SK-N-SH treated with all-trans-retinoic acid at 6 μM for 48 hours (cell line): Measurements from ENCODE around the gene ANXA11.
A peak's percentile ranks its signal among the peaks of the same experiment; 100 is the strongest.

Experiments used
- ATAC-seq: fragments of 200-7000 bp; cut with Tn5 transposase; 3 replicates; pipeline ENCODE4 v1.9.1; 2020; ENCODE audit warnings: mild to moderate bottlenecking, moderate library complexity
- ARNTL ChIP-seq: fragments of 450-650 bp; formaldehyde crosslinking; IDR thresholded peaks from 2 replicates; pipeline ENCODE4 v1.5.0; 2020; ENCODE audit warnings: low read depth, mild to moderate bottlenecking, moderate library complexity, borderline replicate concordance
- BACH2 ChIP-seq: fragments of 250-450 bp; sonication (Bioruptor Pico); IDR thresholded peaks from 2 replicates; pipeline ENCODE4 v1.9.0; 2021; ENCODE audit warnings: mild to moderate bottlenecking, borderline replicate concordance
- CSDC2 ChIP-seq: fragments of 250-450 bp; sonication (Bioruptor Pico); IDR thresholded peaks from 2 replicates; pipeline ENCODE4 v1.5.0; 2020; ENCODE audit warnings: mild to moderate bottlenecking, moderate library complexity
- CSRNP3 ChIP-seq: fragments of 250-450 bp; sonication (Bioruptor Pico); IDR thresholded peaks from 2 replicates; pipeline ENCODE4 v1.5.1; 2021; ENCODE audit warnings: mild to moderate bottlenecking, moderate library complexity
- ESRRG ChIP-seq: fragments of 250-450 bp; sonication (Bioruptor Pico); IDR thresholded peaks from 2 replicates; pipeline ENCODE4 v1.6.1; 2021; ENCODE audit warnings: mild to moderate bottlenecking
- GLIS3 ChIP-seq: fragments of 250-450 bp; sonication (Bioruptor Pico); IDR thresholded peaks from 2 replicates; pipeline ENCODE4 v1.5.0; 2020; ENCODE audit warnings: mild to moderate bottlenecking, moderate library complexity
- POU6F1 ChIP-seq: fragments of 250-450 bp; sonication (Bioruptor Pico); IDR thresholded peaks from 2 replicates; pipeline ENCODE4 v1.8.0; 2021; ENCODE audit warnings: low read depth, mild to moderate bottlenecking, moderate library complexity, borderline replicate concordance
- PPARA ChIP-seq: fragments of 250-450 bp; sonication (Bioruptor Pico); IDR thresholded peaks from 2 replicates; pipeline ENCODE4 v1.5.0; 2020; ENCODE audit warnings: mild to moderate bottlenecking, borderline replicate concordance
- RARB ChIP-seq: fragments of 250-450 bp; sonication (Bioruptor Pico); IDR thresholded peaks from 2 replicates; pipeline ENCODE4 v1.8.0; 2021; ENCODE audit warnings: mild to moderate bottlenecking, moderate library complexity
- SNAI2 ChIP-seq: fragments of 250-450 bp; sonication (Bioruptor Pico); IDR thresholded peaks from 2 replicates; pipeline ENCODE4 v1.5.0; 2020; ENCODE audit warnings: mild to moderate bottlenecking, moderate library complexity
- TCF4 ChIP-seq: fragments of 250-450 bp; sonication (Bioruptor Pico); IDR thresholded peaks from 2 replicates; pipeline ENCODE4 v1.8.0; 2021; ENCODE audit warnings: mild to moderate bottlenecking, moderate library complexity, borderline replicate concordance
- TOX ChIP-seq: fragments of 250-450 bp; sonication (Bioruptor Pico); IDR thresholded peaks from 2 replicates; pipeline ENCODE4 v1.8.0; 2021; ENCODE audit warnings: mild to moderate bottlenecking, moderate library complexity, borderline replicate concordance
- ZC3H10 ChIP-seq: fragments of 250-450 bp; sonication (Bioruptor Pico); IDR thresholded peaks from 2 replicates; pipeline ENCODE4 v1.5.1; 2021; ENCODE audit warnings: mild to moderate bottlenecking, moderate library complexity
- ZFP3 ChIP-seq: fragments of 250-450 bp; sonication (Bioruptor Pico); IDR thresholded peaks from 2 replicates; pipeline ENCODE4 v1.5.0; 2020; ENCODE audit warnings: mild to moderate bottlenecking, moderate library complexity
- ZFP30 ChIP-seq: fragments of 450-650 bp; formaldehyde crosslinking; IDR thresholded peaks from 2 replicates; pipeline ENCODE4 v1.5.0; 2022; ENCODE audit warnings: mild to moderate bottlenecking, moderate library complexity
- ZNF565 ChIP-seq: fragments of 450-650 bp; formaldehyde crosslinking; conservative IDR thresholded peaks from 2 replicates; pipeline ENCODE4 v1.5.0; 2020; ENCODE audit warnings: low read depth, mild to moderate bottlenecking, moderate library complexity
- ZNF70 ChIP-seq: fragments of 450-650 bp; formaldehyde crosslinking; IDR thresholded peaks from 2 replicates; pipeline ENCODE4 v1.5.0; 2020; ENCODE audit warnings: mild to moderate bottlenecking, moderate library complexity
- TF ChIP-seq, protein P1 (sequence below): fragments of 250-450 bp; sonication (Bioruptor Pico); IDR thresholded peaks from 2 replicates; pipeline ENCODE4 v1.8.0; 2020; ENCODE audit warnings: mild to moderate bottlenecking, moderate library complexity, borderline replicate concordance
- TF ChIP-seq, protein P2 (sequence below): fragments of 250-450 bp; sonication (Bioruptor Pico); IDR thresholded peaks from 2 replicates; pipeline ENCODE4 v1.5.1; 2020; ENCODE audit warnings: low read depth, mild to moderate bottlenecking, moderate library complexity
- TF ChIP-seq, protein P3 (sequence below): fragments of 250-450 bp; sonication (Bioruptor Pico); IDR thresholded peaks from 2 replicates; pipeline ENCODE4 v1.5.0; 2020; ENCODE audit warnings: mild to moderate bottlenecking, moderate library complexity

Gene ANXA11

DNA sequence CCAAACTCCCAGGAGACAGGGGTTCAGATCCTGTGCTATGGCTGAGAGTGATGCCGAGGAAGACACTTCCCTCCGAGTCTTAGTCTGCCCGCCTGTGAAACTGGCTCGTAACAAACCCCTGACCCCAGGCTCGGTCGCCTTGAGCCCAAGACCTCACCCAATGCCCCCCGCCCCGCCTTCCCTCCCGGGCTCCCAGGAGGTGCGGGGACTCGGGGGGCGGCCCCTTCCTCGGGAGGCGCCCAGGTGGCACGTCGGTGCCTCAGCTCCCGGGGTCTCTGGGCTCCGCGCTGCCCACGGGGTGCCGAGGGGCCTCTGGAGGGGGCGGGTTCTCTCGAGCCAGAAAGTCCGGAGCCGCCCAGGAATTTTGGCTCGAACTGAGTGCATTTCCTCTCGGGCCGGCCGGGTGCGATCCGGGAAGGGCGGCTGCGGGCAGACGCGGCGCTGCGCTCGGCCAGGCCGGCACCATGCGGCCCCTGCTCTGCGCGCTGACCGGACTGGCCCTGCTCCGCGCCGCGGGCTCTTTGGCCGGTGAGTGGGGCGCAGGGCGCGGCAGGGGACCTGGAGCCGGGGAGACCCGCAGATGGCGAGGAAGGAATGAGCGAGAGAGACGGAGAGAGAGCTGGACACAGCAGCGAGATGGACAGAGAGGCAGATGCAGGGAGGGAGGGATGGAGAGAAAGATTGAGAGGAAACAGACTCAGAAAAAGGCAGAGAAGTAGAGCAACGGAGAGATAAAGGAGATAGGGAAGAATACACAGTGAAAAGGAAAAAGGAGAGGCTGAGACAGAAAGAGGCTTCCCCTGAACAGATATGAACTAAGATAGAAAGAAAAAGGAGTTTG, 72.8 kb downstream of the ANXA11 start, which contains the start of gene PLAC9:
TSS of gene PLAC9 (plus strand) at position 432 of the 841 bp plus-strand sequence. CDS start at position 465, 33 bp downstream.
- peak; percentile 92 for ATAC-seq

DNA sequence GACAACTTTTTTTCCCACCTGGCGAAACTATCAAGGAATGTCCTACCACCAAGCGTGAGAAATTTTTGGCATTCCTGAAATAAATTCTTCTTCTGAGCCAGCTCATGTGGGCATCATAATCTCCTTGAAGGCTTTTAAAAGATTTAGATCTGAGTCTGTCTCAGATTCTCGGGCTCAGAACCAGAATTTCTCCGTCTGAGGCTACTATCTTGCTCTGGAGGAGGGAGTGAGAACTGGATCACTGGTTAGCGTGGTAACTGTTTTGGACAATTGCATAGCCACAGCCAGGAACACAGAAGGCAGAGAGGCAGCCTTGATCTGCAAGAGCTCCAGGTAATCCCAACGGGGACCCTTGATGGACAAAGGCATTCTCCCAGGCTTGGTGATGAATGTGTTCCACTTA, 73.8 kb downstream of the ANXA11 start:
- ATAC-seq, result no peak
- TF ChIP-seq, protein P1, sequence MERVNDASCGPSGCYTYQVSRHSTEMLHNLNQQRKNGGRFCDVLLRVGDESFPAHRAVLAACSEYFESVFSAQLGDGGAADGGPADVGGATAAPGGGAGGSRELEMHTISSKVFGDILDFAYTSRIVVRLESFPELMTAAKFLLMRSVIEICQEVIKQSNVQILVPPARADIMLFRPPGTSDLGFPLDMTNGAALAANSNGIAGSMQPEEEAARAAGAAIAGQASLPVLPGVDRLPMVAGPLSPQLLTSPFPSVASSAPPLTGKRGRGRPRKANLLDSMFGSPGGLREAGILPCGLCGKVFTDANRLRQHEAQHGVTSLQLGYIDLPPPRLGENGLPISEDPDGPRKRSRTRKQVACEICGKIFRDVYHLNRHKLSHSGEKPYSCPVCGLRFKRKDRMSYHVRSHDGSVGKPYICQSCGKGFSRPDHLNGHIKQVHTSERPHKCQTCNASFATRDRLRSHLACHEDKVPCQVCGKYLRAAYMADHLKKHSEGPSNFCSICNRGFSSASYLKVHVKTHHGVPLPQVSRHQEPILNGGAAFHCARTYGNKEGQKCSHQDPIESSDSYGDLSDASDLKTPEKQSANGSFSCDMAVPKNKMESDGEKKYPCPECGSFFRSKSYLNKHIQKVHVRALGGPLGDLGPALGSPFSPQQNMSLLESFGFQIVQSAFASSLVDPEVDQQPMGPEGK (CRISPR knock-in tag), result no peak
- no peak for TF ChIP-seq PPARA (CRISPR knock-in tag)
- TF ChIP-seq ZFP30 (CRISPR knock-in tag), result no peak
- TF ChIP-seq ZNF565 (CRISPR knock-in tag), result no peak
- TF ChIP-seq ARNTL (CRISPR knock-in tag), result no peak
- no peak for TF ChIP-seq TCF4 (CRISPR knock-in tag)
- TF ChIP-seq, protein P2, sequence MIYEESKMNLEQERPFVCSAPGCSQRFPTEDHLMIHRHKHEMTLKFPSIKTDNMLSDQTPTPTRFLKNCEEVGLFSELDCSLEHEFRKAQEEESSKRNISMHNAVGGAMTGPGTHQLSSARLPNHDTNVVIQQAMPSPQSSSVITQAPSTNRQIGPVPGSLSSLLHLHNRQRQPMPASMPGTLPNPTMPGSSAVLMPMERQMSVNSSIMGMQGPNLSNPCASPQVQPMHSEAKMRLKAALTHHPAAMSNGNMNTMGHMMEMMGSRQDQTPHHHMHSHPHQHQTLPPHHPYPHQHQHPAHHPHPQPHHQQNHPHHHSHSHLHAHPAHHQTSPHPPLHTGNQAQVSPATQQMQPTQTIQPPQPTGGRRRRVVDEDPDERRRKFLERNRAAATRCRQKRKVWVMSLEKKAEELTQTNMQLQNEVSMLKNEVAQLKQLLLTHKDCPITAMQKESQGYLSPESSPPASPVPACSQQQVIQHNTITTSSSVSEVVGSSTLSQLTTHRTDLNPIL (CRISPR knock-in tag), result no peak
- no peak for TF ChIP-seq CSRNP3
- TF ChIP-seq POU6F1 (CRISPR knock-in tag), result no peak
- TF ChIP-seq GLIS3, result no peak
- TF ChIP-seq RARB, result no peak
- TF ChIP-seq ZC3H10 (CRISPR knock-in tag), result no peak
- TF ChIP-seq TOX (CRISPR knock-in tag), result no peak
- no peak for TF ChIP-seq CSDC2
- no peak for TF ChIP-seq ZFP3 (CRISPR knock-in tag)
- TF ChIP-seq ZNF70 (CRISPR knock-in tag), result no peak
- TF ChIP-seq, protein P3, sequence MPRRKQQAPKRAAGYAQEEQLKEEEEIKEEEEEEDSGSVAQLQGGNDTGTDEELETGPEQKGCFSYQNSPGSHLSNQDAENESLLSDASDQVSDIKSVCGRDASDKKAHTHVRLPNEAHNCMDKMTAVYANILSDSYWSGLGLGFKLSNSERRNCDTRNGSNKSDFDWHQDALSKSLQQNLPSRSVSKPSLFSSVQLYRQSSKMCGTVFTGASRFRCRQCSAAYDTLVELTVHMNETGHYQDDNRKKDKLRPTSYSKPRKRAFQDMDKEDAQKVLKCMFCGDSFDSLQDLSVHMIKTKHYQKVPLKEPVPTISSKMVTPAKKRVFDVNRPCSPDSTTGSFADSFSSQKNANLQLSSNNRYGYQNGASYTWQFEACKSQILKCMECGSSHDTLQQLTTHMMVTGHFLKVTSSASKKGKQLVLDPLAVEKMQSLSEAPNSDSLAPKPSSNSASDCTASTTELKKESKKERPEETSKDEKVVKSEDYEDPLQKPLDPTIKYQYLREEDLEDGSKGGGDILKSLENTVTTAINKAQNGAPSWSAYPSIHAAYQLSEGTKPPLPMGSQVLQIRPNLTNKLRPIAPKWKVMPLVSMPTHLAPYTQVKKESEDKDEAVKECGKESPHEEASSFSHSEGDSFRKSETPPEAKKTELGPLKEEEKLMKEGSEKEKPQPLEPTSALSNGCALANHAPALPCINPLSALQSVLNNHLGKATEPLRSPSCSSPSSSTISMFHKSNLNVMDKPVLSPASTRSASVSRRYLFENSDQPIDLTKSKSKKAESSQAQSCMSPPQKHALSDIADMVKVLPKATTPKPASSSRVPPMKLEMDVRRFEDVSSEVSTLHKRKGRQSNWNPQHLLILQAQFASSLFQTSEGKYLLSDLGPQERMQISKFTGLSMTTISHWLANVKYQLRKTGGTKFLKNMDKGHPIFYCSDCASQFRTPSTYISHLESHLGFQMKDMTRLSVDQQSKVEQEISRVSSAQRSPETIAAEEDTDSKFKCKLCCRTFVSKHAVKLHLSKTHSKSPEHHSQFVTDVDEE (CRISPR knock-in tag), result no peak

More for the DNA sequence above, 72.8 kb downstream of the ANXA11 start, which contains the start of gene PLAC9:
- TF ChIP-seq PPARA (CRISPR knock-in tag), result no peak
- no peak for TF ChIP-seq ESRRG (CRISPR knock-in tag)
- TF ChIP-seq, protein P1 (CRISPR knock-in tag), result no peak
- TF ChIP-seq ZNF70 (CRISPR knock-in tag), result no peak
- no peak for TF ChIP-seq BACH2 (CRISPR knock-in tag)
- no peak for TF ChIP-seq GLIS3
- no peak for TF ChIP-seq RARB
- no peak for TF ChIP-seq TOX (CRISPR knock-in tag)
- TF ChIP-seq SNAI2 (CRISPR knock-in tag), result no peak
- no peak for TF ChIP-seq CSRNP3
- no peak for TF ChIP-seq ZFP3 (CRISPR knock-in tag)
